GM06990 (cell line): ENCODE data around the gene BLOC1S1.

Experiments
- DNase-seq: peaks from one replicate; pipeline ENCODE4 v3.0.0-alpha.2; 2011; ENCODE audit not compliant: insufficient read length; ENCODE audit errors: extremely low read depth
- H3K27me3 ChIP-seq: replicated peaks from 2 replicates; pipeline ENCODE4 v1.6.0; 2011; ENCODE audit warnings: low read length; ENCODE audit not compliant: control insufficient read depth, insufficient read depth
- H3K36me3 ChIP-seq: 2 replicates; pipeline ENCODE4 v1.5.1; 2011; ENCODE audit warnings: low read length; ENCODE audit not compliant: control insufficient read depth, insufficient read depth
- H3K4me3 ChIP-seq: replicated peaks from 2 replicates; pipeline ENCODE4 v1.5.1; 2011; ENCODE audit warnings: low read depth, mild to moderate bottlenecking, control low read depth, low read length
- CTCF ChIP-seq: IDR thresholded peaks from 2 replicates; pipeline ENCODE4 v1.5.1; 2011; ENCODE audit warnings: low read length, control low read depth, mild to moderate bottlenecking, inconsistent platforms; ENCODE audit not compliant: insufficient read depth, poor library complexity, severe bottlenecking

The BLOC1S1 gene

GRCh38 chr12:55683676-55684075 is 32.2 kb upstream of the BLOC1S1 start:
- Histone ChIP-seq H3K4me3 (no peak overlapping the region), H3K27me3 (peaks cover 5% of the 10 kb centered on the region; the same call in 1 of the 2 replicates), H3K36me3 (no peaks in the 10 kb centered on the region)
- TF ChIP-seq CTCF, result no peak
- DNase-seq, result no peak

GRCh38 chr12:55684761-55685370 is 31.0 kb upstream of the BLOC1S1 start:
- Histone ChIP-seq H3K36me3 (no peaks in the 10 kb centered on the region), H3K4me3 (no peak overlapping the region), H3K27me3 (peaks cover 5% of the 10 kb centered on the region; the same call in 1 of the 2 replicates)
- DNase-seq, result no peak
- no peak for TF ChIP-seq CTCF

GRCh38 chr12:55685671-55686070 is 30.2 kb upstream of the BLOC1S1 start:
- H3K4me3 ChIP-seq, result no peak overlapping the region
- TF ChIP-seq CTCF, result no peak
- DNase-seq, result no peak
- peaks cover 5% of the 10 kb centered on the region; the same call in 1 of the 2 replicates for H3K27me3 ChIP-seq
- H3K36me3 ChIP-seq, result no peaks in the 10 kb centered on the region

- peaks cover 5% of the 10 kb centered on the region; the same call in 1 of the 2 replicates for H3K27me3 ChIP-seq
- DNase-seq, result no peak
- H3K36me3 ChIP-seq, result no peaks in the 10 kb centered on the region
- H3K4me3 ChIP-seq, result no peak overlapping the region
- TF ChIP-seq CTCF, result no peak
Observed at GRCh38 chr12:55686366-55687010, 29.4 kb upstream of the BLOC1S1 start.

GRCh38 chr12:55687746-55688145 is 28.1 kb upstream of the BLOC1S1 start:
- no peak for DNase-seq
- TF ChIP-seq CTCF, result no peak
- Histone ChIP-seq H3K27me3 (peaks cover 5% of the 10 kb centered on the region; the same call in 1 of the 2 replicates), H3K36me3 (no peaks in the 10 kb centered on the region), H3K4me3 (no peak overlapping the region)
